Endothelial cell of umbilical vein (primary cell): Measurements from ENCODE around the gene GABRA5. TPM values are rescaled to one million over a fixed set of nuclear protein-coding genes. Genes with fewer than 3 reads are reported as not detected.

Experiments used
- BruUV-seq: library from RNA; stranded (reverse); fragments of 400-500 nt; replicated peaks from 2 replicates; lab custom pipeline; 2021; lab: Mats Ljungman, UMichigan
- CTCF ChIA-PET: fragments of 300-600, 350-600 bp; sonication (Branson Sonifier 250); formaldehyde crosslinking; loops from one replicate; lab custom pipeline; 2021; ENCODE audit warnings: antibody characterized with exemption, inconsistent platforms; lab: Charles Lee
- POLR2A ChIA-PET: fragments of 300-600, 350-600 bp; sonication (Branson Sonifier 250); formaldehyde crosslinking; loops from one replicate; lab custom pipeline; 2021; ENCODE audit warnings: antibody characterized with exemption, inconsistent platforms; lab: Charles Lee
- DNase-seq: peaks from one replicate; pipeline ENCODE4 v3.0.0-alpha.2; 2011; ENCODE audit warnings: low read depth, low spot score
- FAIRE-seq: peaks from 2 replicates; lab custom pipeline; 2011; peaks lifted over from hg19 to GRCh38; lab: Jason Lieb, UNC
- H2AFZ ChIP-seq: 2 replicates; pipeline ENCODE4 v1.6.0; 2012; ENCODE audit warnings: low read depth, low read length, control low read depth, inconsistent platforms
- H3K27ac ChIP-seq: 2 replicates; pipeline ENCODE4 v1.5.1; 2011; ENCODE audit warnings: low read depth, mild to moderate bottlenecking, control low read depth, low read length, moderate library complexity; ENCODE audit not compliant: insufficient read depth
- H3K27me3 ChIP-seq, 2 experiments: 2 replicates each; pipeline versions ENCODE4 v1.6.0 to v1.6.1; 2011; ENCODE audit warnings: low read length in 2 of 2, mixed read lengths in 1 of 2; ENCODE audit not compliant: control insufficient read depth in 2 of 2, insufficient read depth in 2 of 2
- H3K36me3 ChIP-seq, 2 experiments: 2 replicates in 1 of 2; 3 replicates in 1 of 2; pipeline ENCODE4 v1.5.1; 2011; ENCODE audit warnings: low read length in 2 of 2, mild to moderate bottlenecking in 1 of 2, moderate library complexity in 1 of 2; ENCODE audit not compliant: control insufficient read depth in 2 of 2, insufficient read depth in 2 of 2; ENCODE audit errors: extremely low read depth in 1 of 2
- H3K4me1 ChIP-seq: 3 replicates; pipeline ENCODE4 v1.5.1; 2011; ENCODE audit warnings: mild to moderate bottlenecking, low read length; ENCODE audit not compliant: control insufficient read depth, insufficient read depth; ENCODE audit errors: extremely low read depth
- H3K4me2 ChIP-seq: 2 replicates; pipeline ENCODE4 v1.6.1; 2011; ENCODE audit warnings: low read length, control low read depth, mixed read lengths; ENCODE audit not compliant: insufficient read depth
- H3K4me3 ChIP-seq, 3 experiments: fragments of 200-600 bp in 1 of 3; sonication (generic), shearing (Covaris generic) in 1 of 3; replicated peaks in 1 of 3; 2 replicates each; pipeline ENCODE4 v1.5.1; 2011 to 2016; ENCODE audit warnings: control low read depth in 3 of 3, low read length in 3 of 3, mild to moderate bottlenecking in 2 of 3, inconsistent platforms in 1 of 3, low read depth in 1 of 3, moderate library complexity in 1 of 3; ENCODE audit not compliant: insufficient read depth in 1 of 3
- H3K79me2 ChIP-seq: 2 replicates; pipeline ENCODE4 v1.6.0; 2012; ENCODE audit warnings: low read length, inconsistent platforms; ENCODE audit not compliant: control insufficient read depth, insufficient read depth
- H3K9ac ChIP-seq: replicated peaks from 2 replicates; pipeline ENCODE3; 2011; ENCODE audit warnings: low read length, control low read depth; ENCODE audit not compliant: insufficient read depth; ENCODE audit errors: extremely low read depth
- H3K9me1 ChIP-seq: replicated peaks from 3 replicates; pipeline ENCODE4 v1.6.0; 2011; ENCODE audit warnings: mild to moderate bottlenecking, low read length; ENCODE audit not compliant: control insufficient read depth, insufficient read depth; ENCODE audit errors: extremely low read depth
- H3K9me3 ChIP-seq: replicated peaks from 2 replicates; pipeline ENCODE4 v1.5.1; 2012; ENCODE audit warnings: low read length, inconsistent platforms; ENCODE audit not compliant: control insufficient read depth, insufficient read depth
- H4K20me1 ChIP-seq: replicated peaks from 2 replicates; pipeline ENCODE3; 2011; ENCODE audit warnings: mild to moderate bottlenecking, low read length; ENCODE audit not compliant: control insufficient read depth, insufficient read depth; ENCODE audit errors: extremely low read depth
- CTCF ChIP-seq, 2 donors: IDR thresholded peaks; 1 replicate in 1 of 2; 2 replicates in 1 of 2; pipeline ENCODE4 v1.5.1; 2011; ENCODE audit warnings: low read length in 2 of 2, mild to moderate bottlenecking in 2 of 2, moderate library complexity in 2 of 2, control low read depth in 1 of 2, inconsistent platforms in 1 of 2, low read depth in 1 of 2; ENCODE audit not compliant: insufficient read depth in 1 of 2; ENCODE audit errors: extremely low read depth in 1 of 2
- EZH2 ChIP-seq: IDR thresholded peaks from 2 replicates; pipeline ENCODE4 v1.6.1; 2012; ENCODE audit warnings: borderline replicate concordance, low read depth, mild to moderate bottlenecking, moderate library complexity, low read length, inconsistent platforms; ENCODE audit not compliant: severe bottlenecking
- FOS ChIP-seq: IDR thresholded peaks from 2 replicates; pipeline ENCODE4 v1.6.1; 2011; ENCODE audit warnings: mild to moderate bottlenecking, low read length, moderate library complexity, borderline replicate concordance; ENCODE audit not compliant: insufficient read depth
- GATA2 ChIP-seq: IDR thresholded peaks from 2 replicates; pipeline ENCODE4 v1.7.0; 2011; ENCODE audit warnings: low read depth, mild to moderate bottlenecking, moderate library complexity, mixed read lengths, low read length; ENCODE audit not compliant: insufficient read length, insufficient read depth
- JUN ChIP-seq: IDR thresholded peaks from 2 replicates; pipeline ENCODE4 v1.6.1; 2011; ENCODE audit warnings: borderline replicate concordance, low read depth; ENCODE audit not compliant: insufficient read length, insufficient read depth
- MAX ChIP-seq: IDR thresholded peaks from 2 replicates; pipeline ENCODE4 v1.6.1; 2011; ENCODE audit not compliant: insufficient read depth, insufficient read length
- MYC ChIP-seq: IDR thresholded peaks from one replicate; pipeline ENCODE4 v1.6.1; 2011; ENCODE audit warnings: mild to moderate bottlenecking, low read depth, low read length
- POLR2A ChIP-seq: IDR thresholded peaks from 2 replicates; pipeline ENCODE4 v1.6.1; 2012; ENCODE audit warnings: low read depth, mild to moderate bottlenecking, control low read depth, low read length
- POLR2AphosphoS5 ChIP-seq: IDR thresholded peaks from 2 replicates; pipeline ENCODE4 v1.6.1; 2012; ENCODE audit warnings: low read depth, mild to moderate bottlenecking, control low read depth, low read length, moderate library complexity; ENCODE audit not compliant: insufficient read depth
- dilution Hi-C: fragments of 300-500 bp; cut with MboI; formaldehyde crosslinking; loops from one replicate; pipeline ENCODE4 v1.15.0; 2019; ENCODE audit warnings: low sequenced_read_pairs; ENCODE audit not compliant: extremely low pct_ligation_motif_present
- intact Hi-C: fragments of 100-400 bp; cut with micrococcal nuclease; formaldehyde crosslinking; loops from one replicate; pipeline ENCODE4 v1.10.0; 2022
- polyA plus RNA-seq, 4 experiments: library from polyadenylated mRNA; depleted of rRNA in 3 of 4; stranded (reverse) in 3 of 4; unstranded in 1 of 4; fragments of >200 nt; gene quantifications; 2 replicates each; pipeline versions ENCODE4 v1.2.1 to v1.2.3, GENCODE V29; 2011 to 2012; ENCODE audit warnings: missing spikeins in 1 of 4
- total RNA-seq: library from RNA; stranded (reverse); gene quantifications from 2 replicates; pipeline ENCODE4 v1.2.3, GENCODE V29; 2021

GABRA5 gene
- total and polyA plus RNA-seq, 2 donors (not counting 3 experiments of a cell fraction or from before 2014, with no cell fraction given) = not detected

DNA sequence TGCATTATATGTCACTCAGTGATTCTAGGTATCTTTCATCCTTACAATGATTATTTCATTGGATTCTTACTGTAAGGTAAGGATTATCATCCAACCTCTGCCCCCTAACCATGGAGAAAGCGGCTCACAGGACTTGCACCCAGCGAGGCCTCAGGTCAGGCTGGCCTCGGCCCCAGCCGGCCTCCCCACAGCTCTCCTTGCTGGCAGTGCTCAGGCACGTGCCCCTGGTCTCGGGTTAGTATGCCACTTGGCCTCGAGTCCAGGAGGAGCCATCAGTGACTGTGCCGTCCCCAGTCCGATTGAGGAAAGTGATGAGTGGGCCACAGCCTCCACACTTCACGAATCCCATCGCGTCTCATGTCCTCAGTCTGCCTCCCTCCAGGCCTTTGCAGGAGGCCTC lies 68.5 kb downstream of the GABRA5 start:
- Histone ChIP-seq H3K4me3 (no peak overlapping the region), H3K9me3 (peaks cover 8% of the 10 kb centered on the region), H2AFZ (no peak overlapping the region), H3K79me2 (no peaks in the 10 kb centered on the region), H3K4me1 (no peaks in the 10 kb centered on the region), H3K9ac (no peak overlapping the region), H4K20me1 (no peaks in the 10 kb centered on the region), H3K4me2 (no peak overlapping the region), H3K36me3 (no peaks in the 10 kb centered on the region), H3K27ac (no peak overlapping the region), H3K27me3 (no peaks in the 10 kb centered on the region), H3K9me1 (no peaks in the 10 kb centered on the region)
- ChIA-PET CTCF (no interaction called here), POLR2A (no interaction called here)
- intact Hi-C loops = no loop called here
- FAIRE-seq (no peak), DNase-seq (no peak)
- TF ChIP-seq EZH2 = no peak
- no peak for TF ChIP-seq FOS
- no peak for TF ChIP-seq MYC
- TF ChIP-seq JUN = no peak
- no peak for TF ChIP-seq POLR2A
- TF ChIP-seq MAX = no peak
- BruUV-seq = no TSS peak
- dilution Hi-C loops = no loop called here

DNA sequence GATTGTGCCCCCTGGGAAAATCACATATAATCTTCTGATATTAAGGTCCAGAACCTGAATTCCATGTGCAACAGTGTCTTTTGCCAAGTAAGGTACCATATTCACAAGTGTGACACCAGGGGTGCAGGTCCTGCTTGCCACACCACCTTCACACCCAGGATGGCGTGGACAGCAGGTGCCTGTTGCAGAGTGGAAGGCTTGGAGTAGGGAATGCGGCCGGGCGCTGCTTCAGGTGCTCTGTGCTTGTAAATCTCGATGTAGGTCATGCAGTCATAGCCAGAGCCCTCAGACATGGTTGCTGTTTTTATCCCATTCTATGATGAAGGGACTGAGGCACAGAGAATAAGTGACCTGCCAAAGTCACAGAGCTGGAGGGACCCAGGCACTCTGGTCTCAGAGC lies 69.6 kb downstream of the GABRA5 start:
- BruUV-seq = no TSS peak
- dilution Hi-C loops = no loop called here
- intact Hi-C loops = no loop called here
- H4K20me1 ChIP-seq = no peaks in the 10 kb centered on the region
- H3K27ac ChIP-seq = no peak overlapping the region
- no peak overlapping the region for H3K4me2 ChIP-seq
- no peak overlapping the region for H2AFZ ChIP-seq
- DNase-seq (no peak), FAIRE-seq (no peak)
- H3K36me3 ChIP-seq = no peaks in the 10 kb centered on the region
- TF ChIP-seq GATA2 (no peak), POLR2AphosphoS5 (no peak), EZH2 (no peak), FOS (no peak), POLR2A (no peak), MYC (no peak), CTCF (IDR thresholded peaks at IDR 0.05; ENCODE audit: extremely low read depth in 1 of 2, insufficient read depth in 1 of 2, low read depth in 1 of 2, low read length in 2 of 2) (no peak), JUN (no peak), MAX (no peak)
- H3K27me3 ChIP-seq = no peaks in the 10 kb centered on the region
- H3K9ac ChIP-seq = no peak overlapping the region
- H3K9me1 ChIP-seq = no peaks in the 10 kb centered on the region
- ChIA-PET POLR2A (no interaction called here), CTCF (no interaction called here)
- no peak overlapping the region for H3K4me3 ChIP-seq
- no peaks in the 10 kb centered on the region for H3K79me2 ChIP-seq
- H3K9me3 ChIP-seq = peaks cover 8% of the 10 kb centered on the region
- no peaks in the 10 kb centered on the region for H3K4me1 ChIP-seq
